Ovary (tissue), 10 donors: ENCODE data around the gene NT5C. TPM values are rescaled to one million over a fixed set of nuclear protein-coding genes. Genes with fewer than 3 reads are reported as not detected.
A peak's percentile ranks its signal among the peaks of the same experiment; 100 is the strongest.

Source experiments
- DNase-seq, 5 donors: peaks; one replicate each; pipeline ENCODE4 v3.0.0-alpha.2; 2019 to 2020
- H3K27ac ChIP-seq, 2 donors: fragments of 200-600 bp; one replicate each; pipeline versions ENCODE4 v1.5.1 to v1.8.0; 2019 to 2022
- H3K27me3 ChIP-seq: fragments of 200-600 bp; one replicate; pipeline ENCODE4 v1.8.0; 2022
- H3K36me3 ChIP-seq: fragments of 200-600 bp; sonication (generic); one replicate; pipeline ENCODE4 v1.5.1; 2019
- H3K4me1 ChIP-seq: one replicate; pipeline ENCODE4 v1.8.1; 2013; ENCODE audit warnings: mild to moderate bottlenecking, moderate library complexity; ENCODE audit not compliant: insufficient read depth
- H3K4me3 ChIP-seq: fragments of 200-600 bp; sonication (generic); one replicate; pipeline ENCODE4 v1.5.1; 2017
- H3K9me3 ChIP-seq, 2 donors: fragments of 200-600 bp in 1 of 2; sonication (generic) in 1 of 2; one replicate each; pipeline versions ENCODE4 v1.5.1 to v1.8.1; 2013 to 2019; ENCODE audit warnings: mild to moderate bottlenecking in 1 of 2, moderate library complexity in 1 of 2
- CTCF ChIP-seq, 3 donors: fragments of 450-650 bp in 2 of 3; fragments of 200-600 bp in 1 of 3; IDR thresholded peaks; one replicate each; pipeline versions ENCODE4 v1.5.1 to v1.8.0; 2016 to 2022; ENCODE audit warnings: antibody characterized with exemption in 3 of 3, mild to moderate bottlenecking in 1 of 3
- EP300 ChIP-seq: sonication (generic); formaldehyde crosslinking; IDR thresholded peaks from one replicate; pipeline ENCODE4 v1.6.1; 2017; ENCODE audit warnings: antibody characterized with exemption
- POLR2A ChIP-seq: fragments of 450-650 bp; IDR thresholded peaks from one replicate; pipeline ENCODE4 v1.6.1; 2017; ENCODE audit warnings: antibody characterized with exemption, mild to moderate bottlenecking, moderate library complexity
- WGBS, 3 donors: extraction: QIAGEN DNeasy Blood & Tissue Kit in 1 of 3; methylation state at CpG; one replicate each; pipeline versions ENCODE4 v1.1.5 to v1.1.7; 2013 to 2017; 5-methylcytosine and 5-hydroxymethylcytosine counted together
- intact Hi-C, 4 donors: fragments of 100-400 bp; cut with DNase I; formaldehyde crosslinking; loops; one replicate each; pipeline versions ENCODE4 v1.11.0 to v1.15.1; 2022 to 2023
- long read RNA-seq, 3 donors: library from polyadenylated mRNA in 2 of 3; unstranded in 2 of 3; transcript quantifications; one replicate each; pipeline ENCODE4 v2.0.0 and lab custom pipeline, GENCODE V29; 2021 to 2026
- polyA plus RNA-seq, 2 donors: library from polyadenylated mRNA; stranded (reverse); fragments of 200-250 nt in 1 of 2; fragments of 350-450 nt in 1 of 2; fragmentation: Illumina TruSeq in 1 of 2; extraction: RNeasy Lipid Tissue Mini Kit (QIAGEN cat#74804) in 1 of 2; gene quantifications; one replicate each; pipeline ENCODE4 v1.2.3, GENCODE V29; 2013 to 2014
- total RNA-seq, 7 donors: library from RNA; depleted of rRNA in 2 of 7; stranded (reverse); fragments of >200 nt in 2 of 7; fragmentation: NEBNext Ultra II Directional in 3 of 7; extraction: Animal tissue kit (Norgen Biotek cat#: 25700) in 3 of 7; gene quantifications; one replicate each; pipeline versions ENCODE4 v1.1.0 to v1.2.4, GENCODE V29; 2016 to 2023
- donor health status: DM: no; HTN: no; CAD: no; lungs with moderate emphysema.
- donor health status: DM: no; HTN: no; CAD: no.
- donor health status: Bipolar disorder and iron deficiency.
- donor health status: DM: yes; HTN: yes; CAD: no.
- donor health status: DM: no; HTN: no; CAD: no.
- donor health status: DM: yes; HTN: yes; CAD: no.

Gene NT5C
- total RNA-seq (100 to 1,000 TPM in 2 of 7 donors, 10 to 100 TPM in 5; 51.3 to 118 (median 65.9) TPM), polyA plus RNA-seq (10 to 100 TPM; 10.0 to 72.9 TPM)
- long read RNA-seq, donor 1, transcript NT5C-214 (2 exons, 503 nt): minor isoform, 12 of 118 reads
- long read RNA-seq, donor 1, transcript NT5C-212 (4 exons, 921 nt): minor isoform, 7 of 118 reads
- long read RNA-seq, donor 1, transcript NT5C-206 (4 exons, 726 nt): minor isoform, 7 of 118 reads
- long read RNA-seq, donor 1, transcript NT5C-201 (5 exons, 954 nt): major isoform, 29 of 118 reads
- long read RNA-seq, donor 1, partial matches to known transcripts: 11 of 118 reads
- long read RNA-seq, donor 1, other reads (novel, unspliced or antisense): 33 of 118 reads
- long read RNA-seq, donor 2, transcript NT5C-201 (5 exons, 954 nt): major isoform, 19 of 35 reads
- long read RNA-seq, donor 2, partial matches to known transcripts: 0 of 35 reads
- long read RNA-seq, donor 2, other reads (novel, unspliced or antisense): 0 of 35 reads
- long read RNA-seq, donor 3, transcript NT5C-214 (2 exons, 503 nt): minor isoform, 11 of 135 reads
- long read RNA-seq, donor 3, transcript NT5C-201 (5 exons, 954 nt): major isoform, 42 of 135 reads
- long read RNA-seq, donor 3, transcript NT5C-203 (4 exons, 648 nt): minor isoform, 7 of 135 reads
- long read RNA-seq, donor 3, partial matches to known transcripts: 6 of 135 reads
- long read RNA-seq, donor 3, other reads (novel, unspliced or antisense): 58 of 135 reads

- Histone ChIP-seq H3K4me3 (peak within 1 kb of the TSS; percentile 74), H3K27me3 (no peaks in the 10 kb centered on the region), H3K27ac (peak within 1 kb of the TSS; percentile 76 to 92), H3K36me3 (no peaks in the 10 kb centered on the region), H3K9me3 (no peaks in the 10 kb centered on the region), H3K4me1 (no peaks in the 10 kb centered on the region)
- 0 to 1% (median 0%) methylated on average over 46 to 82 of the region's 82 CpGs for WGBS, 3 donors
- intact Hi-C loops: no loop called here
- peak; percentile 79 to 90 (median 82) for DNase-seq
- no peak for TF ChIP-seq EP300
- peak; percentile 73 to 88 (median 85) for TF ChIP-seq CTCF (IDR thresholded peaks at IDR 0.05)
- TF ChIP-seq POLR2A: peak; percentile 69
Observed at GRCh38 chr17:75131278-75132017, at the start of gene NT5C. TSS of gene NT5C (minus strand) at chr17:75131742. CDS start at chr17:75131707, 35 bp downstream.

- 8 to 10% (median 8%) methylated on average over 8 of the region's 8 CpGs for WGBS, 3 donors
- Histone ChIP-seq H3K4me3 (peak overlapping the region; percentile 89), H3K4me1 (peaks cover 4% of the 10 kb centered on the region), H3K27me3 (no peaks in the 10 kb centered on the region), H3K36me3 (no peaks in the 10 kb centered on the region), H3K27ac (no peak overlapping the region), H3K9me3 (no peaks in the 10 kb centered on the region)
- intact Hi-C loops: no loop called here
- TF ChIP-seq CTCF (IDR thresholded peaks at IDR 0.05): no peak
- no peak for TF ChIP-seq POLR2A
- TF ChIP-seq EP300: no peak
- no peak for DNase-seq
Observed at GRCh38 chr17:75181110-75181509, 49.6 kb upstream of the NT5C start.

DNA sequence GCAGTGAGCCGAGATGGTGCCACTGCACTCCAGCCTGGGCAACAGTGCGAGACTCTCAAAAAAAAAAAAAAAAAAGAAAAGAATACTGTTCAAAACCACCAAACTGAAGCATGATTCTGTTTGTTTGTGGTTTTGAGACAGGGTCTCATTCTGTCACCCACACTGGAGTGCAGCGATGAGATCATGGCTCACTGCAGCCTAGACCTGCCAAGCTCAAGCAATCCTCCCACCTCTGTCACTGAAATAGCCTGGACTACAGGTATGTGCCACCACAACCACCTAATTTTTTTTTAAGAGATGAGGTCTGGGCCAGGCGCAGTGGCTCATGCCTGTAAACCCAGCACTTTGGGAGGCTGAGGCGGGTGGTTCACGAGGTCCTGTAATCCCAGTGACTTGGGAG is 46.9 kb upstream of the NT5C start:
- no peak for TF ChIP-seq EP300
- TF ChIP-seq CTCF (IDR thresholded peaks at IDR 0.05): no peak
- TF ChIP-seq POLR2A: no peak
- Histone ChIP-seq H3K4me3 (no peak overlapping the region), H3K4me1 (peaks cover 4% of the 10 kb centered on the region), H3K9me3 (no peaks in the 10 kb centered on the region), H3K27ac (no peak overlapping the region), H3K27me3 (no peaks in the 10 kb centered on the region), H3K36me3 (no peaks in the 10 kb centered on the region)
- 92 to 95% (median 95%) methylated on average over 6 of the region's 6 CpGs for WGBS, 3 donors
- no peak for DNase-seq
- intact Hi-C loops: loop anchor here in 1 of 4 donors (10.0 kb wide), 1 partner anchor 64 kb away; no protein-coding TSS in a partner anchor

GRCh38 chr17:75176625-75177024 is 45.1 kb upstream of the NT5C start:
- Histone ChIP-seq H3K27me3 (no peaks in the 10 kb centered on the region), H3K9me3 (no peaks in the 10 kb centered on the region), H3K27ac (no peak overlapping the region), H3K36me3 (no peaks in the 10 kb centered on the region), H3K4me1 (peaks cover 4% of the 10 kb centered on the region), H3K4me3 (no peak overlapping the region)
- no peak for DNase-seq
- intact Hi-C loops: loop anchor here in 1 of 4 donors (10.0 kb wide), 1 partner anchor 62 kb away; no protein-coding TSS in a partner anchor
- WGBS, 3 donors: 77 to 89% (median 82%) methylated on average over 5 of the region's 5 CpGs
- TF ChIP-seq EP300 (no peak), POLR2A (no peak), CTCF (IDR thresholded peaks at IDR 0.05) (no peak)
